ENCODE measurements around the gene TNNI3. TPM values are rescaled to one million over a fixed set of nuclear protein-coding genes. Genes with fewer than 3 reads are reported as not detected.
A peak's percentile ranks its signal among the peaks of the same experiment; 100 is the strongest.

The TNNI3 gene
- total and polyA plus RNA-seq, 2 donors from 2014 or later, result 0.41 to 1.7 TPM

DNA sequence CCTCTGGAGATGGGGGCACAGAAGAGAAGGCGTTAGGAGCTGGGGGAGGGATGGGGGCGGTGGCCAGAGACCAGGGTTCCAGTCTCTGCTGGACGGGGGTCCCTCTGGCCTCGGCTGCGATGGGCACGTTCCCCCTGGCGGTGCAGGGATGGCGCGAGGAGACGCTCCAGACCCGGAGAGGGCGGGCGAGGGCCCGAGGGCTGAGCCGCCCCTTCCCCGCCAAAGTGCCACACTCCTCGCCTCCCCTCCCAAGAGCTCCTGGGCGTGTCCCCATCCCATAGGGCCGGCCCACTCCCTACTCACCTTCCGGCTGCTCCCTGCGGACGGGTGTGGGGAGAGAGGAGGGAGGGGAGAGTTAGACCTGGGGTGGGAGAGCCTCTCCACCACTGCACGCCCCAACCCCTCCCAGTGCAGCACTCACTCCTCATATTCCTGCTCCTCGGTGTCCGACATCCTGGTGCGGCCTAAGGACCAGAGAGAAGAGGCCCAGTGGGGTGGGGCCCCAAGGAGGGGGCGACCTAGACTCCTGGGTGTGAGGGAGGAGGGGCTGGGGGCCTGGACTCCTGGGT, 10.7 kb downstream of the TNNI3 start:
- Histone ChIP-seq H3K27me3 (ENCODE audit: control insufficient read depth, insufficient read depth, low read length) (peaks cover 5% of the 10 kb centered on the region), H3K4me1 (ENCODE audit: control insufficient read depth in 2 of 3, insufficient read depth in 2 of 3, low read depth in 1 of 3, low read length in 3 of 3) (no peaks in the 10 kb centered on the region), H3K9ac (ENCODE audit: low read length in 3 of 3) (no peak overlapping the region), H3K9me3 (ENCODE audit: control insufficient read depth in 2 of 3, insufficient read depth in 1 of 3, low read length in 3 of 3) (peaks cover 0 to under 1% (median 0%) of the 10 kb centered on the region in 3 donors), H3K4me3 (ENCODE audit: low read length in 3 of 3) (no peak overlapping the region), H3K36me3 (ENCODE audit: control insufficient read depth in 2 of 3, insufficient read depth in 3 of 3, low read length in 3 of 3) (no peaks in the 10 kb centered on the region), H3K27ac (ENCODE audit: low read depth in 2 of 2, low read length in 2 of 2) (no peak overlapping the region)
- DNase-seq (peak in 4 of 5 donors; percentile 35 to 71 (median 62)), FAIRE-seq (no peak)
- TF ChIP-seq, protein P1, sequence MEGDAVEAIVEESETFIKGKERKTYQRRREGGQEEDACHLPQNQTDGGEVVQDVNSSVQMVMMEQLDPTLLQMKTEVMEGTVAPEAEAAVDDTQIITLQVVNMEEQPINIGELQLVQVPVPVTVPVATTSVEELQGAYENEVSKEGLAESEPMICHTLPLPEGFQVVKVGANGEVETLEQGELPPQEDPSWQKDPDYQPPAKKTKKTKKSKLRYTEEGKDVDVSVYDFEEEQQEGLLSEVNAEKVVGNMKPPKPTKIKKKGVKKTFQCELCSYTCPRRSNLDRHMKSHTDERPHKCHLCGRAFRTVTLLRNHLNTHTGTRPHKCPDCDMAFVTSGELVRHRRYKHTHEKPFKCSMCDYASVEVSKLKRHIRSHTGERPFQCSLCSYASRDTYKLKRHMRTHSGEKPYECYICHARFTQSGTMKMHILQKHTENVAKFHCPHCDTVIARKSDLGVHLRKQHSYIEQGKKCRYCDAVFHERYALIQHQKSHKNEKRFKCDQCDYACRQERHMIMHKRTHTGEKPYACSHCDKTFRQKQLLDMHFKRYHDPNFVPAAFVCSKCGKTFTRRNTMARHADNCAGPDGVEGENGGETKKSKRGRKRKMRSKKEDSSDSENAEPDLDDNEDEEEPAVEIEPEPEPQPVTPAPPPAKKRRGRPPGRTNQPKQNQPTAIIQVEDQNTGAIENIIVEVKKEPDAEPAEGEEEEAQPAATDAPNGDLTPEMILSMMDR (IDR thresholded peaks at IDR 0.05; ENCODE audit: borderline replicate concordance, extremely low read depth, insufficient read depth), result no peak
- intact Hi-C loops (cut with DNase I), result loop anchor here (10.0 kb wide), 1 partner anchor 358 kb away; no protein-coding TSS in a partner anchor

- Histone ChIP-seq H3K9ac (ENCODE audit: low read length in 3 of 3) (no peak overlapping the region), H3K4me1 (ENCODE audit: control insufficient read depth in 2 of 3, insufficient read depth in 2 of 3, low read depth in 1 of 3, low read length in 3 of 3) (no peaks in the 10 kb centered on the region), H3K27ac (ENCODE audit: low read depth in 2 of 2, low read length in 2 of 2) (no peak overlapping the region), H3K9me3 (ENCODE audit: control insufficient read depth in 2 of 3, insufficient read depth in 1 of 3, low read length in 3 of 3) (no peaks in the 10 kb centered on the region), H3K27me3 (ENCODE audit: control insufficient read depth, insufficient read depth, low read length) (peaks cover 5% of the 10 kb centered on the region), H3K4me3 (ENCODE audit: low read length in 3 of 3) (no peak overlapping the region), H3K36me3 (ENCODE audit: control insufficient read depth in 2 of 3, insufficient read depth in 3 of 3, low read length in 3 of 3) (no peaks in the 10 kb centered on the region)
- TF ChIP-seq, protein P1 (IDR thresholded peaks at IDR 0.05; ENCODE audit: borderline replicate concordance, extremely low read depth, insufficient read depth), result no peak
- intact Hi-C loops (cut with DNase I), result loop anchor here (10.0 kb wide), 1 partner anchor 359 kb away; no protein-coding TSS in a partner anchor
- FAIRE-seq, result no peak
- no peak for DNase-seq
Observed at GRCh38 chr19:55146078-55146704, 11.3 kb downstream of the TNNI3 start.

DNA sequence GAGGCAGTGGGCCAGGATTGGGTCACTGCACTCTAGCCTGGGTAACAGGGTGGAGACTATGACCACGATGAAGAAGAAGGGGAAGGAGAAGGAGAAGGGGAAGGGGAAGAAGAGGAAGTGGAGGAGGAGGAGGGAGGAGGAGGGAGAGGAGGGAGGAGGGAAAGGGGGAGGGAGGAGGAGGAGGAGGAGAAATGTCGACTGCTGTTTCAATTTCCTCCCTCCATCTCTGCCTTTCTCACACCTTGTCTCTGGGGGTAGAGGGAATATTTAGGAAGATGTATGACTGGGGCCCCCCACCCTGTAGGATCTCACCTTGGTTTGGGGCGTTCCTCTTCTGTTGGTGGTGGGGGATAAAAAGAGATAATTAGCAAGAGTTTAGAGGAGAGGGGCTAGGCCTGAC, 12.3 kb downstream of the TNNI3 start:
- H3K36me3 ChIP-seq (ENCODE audit: control insufficient read depth in 2 of 3, insufficient read depth in 3 of 3, low read length in 3 of 3), result no peaks in the 10 kb centered on the region
- FAIRE-seq (no peak), DNase-seq (no peak)
- H3K4me1 ChIP-seq (ENCODE audit: control insufficient read depth in 2 of 3, insufficient read depth in 2 of 3, low read depth in 1 of 3, low read length in 3 of 3), result no peaks in the 10 kb centered on the region
- no peak overlapping the region for H3K4me3 ChIP-seq (ENCODE audit: low read length in 3 of 3)
- no peak overlapping the region for H3K9ac ChIP-seq (ENCODE audit: low read length in 3 of 3)
- TF ChIP-seq, protein P1 (IDR thresholded peaks at IDR 0.05; ENCODE audit: borderline replicate concordance, extremely low read depth, insufficient read depth), result no peak
- H3K27me3 ChIP-seq (ENCODE audit: control insufficient read depth, insufficient read depth, low read length), result peaks cover 5% of the 10 kb centered on the region
- H3K9me3 ChIP-seq (ENCODE audit: control insufficient read depth in 2 of 3, insufficient read depth in 1 of 3, low read length in 3 of 3), result no peaks in the 10 kb centered on the region
- intact Hi-C loops (cut with DNase I), result loop anchor here (10.0 kb wide), 1 partner anchor 360 kb away; no protein-coding TSS in a partner anchor
- no peak overlapping the region for H3K27ac ChIP-seq (ENCODE audit: low read depth in 2 of 2, low read length in 2 of 2)
